ENCODE data around the gene KLF6. TPM values are rescaled to one million over a fixed set of nuclear protein-coding genes. Genes with fewer than 3 reads are reported as not detected.

The KLF6 gene
- 19.2 and 24.0 TPM in 2 replicates for total RNA-seq (2014; rRNA removed; shearing (Covaris generic))
- 43.0 and 54.0 TPM in 2 replicates for total RNA-seq (2022)
- Bru-seq, nascent RNA = percentile 98 among the genes with signal in this experiment
- BruChase-seq, experiment 1, labeled RNA remaining after a 6-hour chase = percentile 64 among the genes with signal in this experiment
- percentile 78 among the genes with signal in this experiment for BruChase-seq, experiment 2, labeled RNA remaining after a 2-hour chase
- long read RNA-seq, full-length matches to known transcripts = 84 of 111 reads
- long read RNA-seq, partial matches to known transcripts = 3 of 111 reads
- long read RNA-seq, other reads (novel, unspliced or antisense) = 24 of 111 reads

DNA sequence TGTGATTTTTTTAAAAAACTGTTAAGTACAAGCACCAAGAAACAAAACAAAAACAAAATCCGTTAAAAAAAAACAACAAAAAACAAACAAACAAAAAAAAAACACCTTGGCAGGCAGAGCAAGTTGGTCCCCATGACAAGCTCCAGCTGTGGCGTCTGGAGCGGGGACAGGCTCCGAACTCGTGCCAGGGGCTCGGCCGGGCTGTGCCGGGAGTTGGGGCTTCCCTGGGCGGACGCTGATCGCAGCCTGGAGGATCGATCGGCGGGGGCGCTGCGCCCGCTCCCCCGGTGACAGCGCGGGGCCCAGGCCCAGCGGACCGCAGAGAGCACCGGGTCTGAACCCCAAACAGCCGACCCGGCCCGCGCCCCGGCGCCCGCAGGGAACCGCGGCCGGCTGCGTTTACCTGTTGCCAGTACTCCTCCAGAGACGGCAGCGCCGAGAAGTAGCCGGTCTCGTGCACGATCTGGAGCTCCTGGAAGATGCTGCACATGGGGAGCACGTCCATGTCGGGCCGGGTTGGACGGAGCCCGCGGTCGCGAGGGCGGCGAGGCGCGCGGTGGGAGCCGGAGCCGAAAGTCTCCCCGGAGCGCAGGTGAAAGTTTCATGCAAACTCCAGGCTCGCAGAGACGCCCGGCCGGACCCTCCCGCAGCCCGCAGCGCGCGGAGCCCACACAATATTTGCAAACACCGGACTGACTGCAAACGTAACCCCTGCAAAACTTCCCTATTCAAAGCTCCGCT, at the start of gene KLF6:
Gene KLF6, minus strand, starts transcription at position 700 of the 741 bp plus-strand sequence. Its CDS starts 195 bp downstream, at position 505.
- intact Hi-C loops (cut with micrococcal nuclease; ENCODE audit: unreplicated experiment) = loop anchor here (1.0 to 10.0 kb wide), 4 partner anchors 22 to 350 kb away; no protein-coding TSS in a partner anchor
- H2AFZ ChIP-seq (ENCODE audit: low read length) = no peak within 1 kb of the TSS
- peaks cover 47% of the 10 kb centered on the region for H4K20me1 ChIP-seq (ENCODE audit: insufficient read depth, low read length)
- peak; percentile 53 for DNase-seq (ENCODE audit: low spot score)
- peaks cover 46% of the 10 kb centered on the region for H3K36me3 ChIP-seq (ENCODE audit: insufficient read depth, low read length)
- H3K4me1 ChIP-seq (ENCODE audit: insufficient read depth, low read length, poor library complexity, severe bottlenecking) = peaks cover 26% of the 10 kb centered on the region
- peak within 1 kb of the TSS; percentile 96 for H3K4me2 ChIP-seq (ENCODE audit: low read length)
- ChIA-PET POLR2A (interaction anchor here (0.6 to 4.0 kb wide), 23 partner anchors 10 to 346 kb away, joined by 3 to 24 read pairs (median 5); no protein-coding TSS in a partner anchor), CTCF (ENCODE audit: unreplicated experiment) (no interaction called here)
- H3K9me2 ChIP-seq (ENCODE audit: insufficient read depth, low read length) = no peaks in the 10 kb centered on the region
- H3K27ac ChIP-seq (ENCODE audit: low read depth, low read length, poor library complexity, severe bottlenecking) = peak within 1 kb of the TSS; percentile 81
- BruUV-seq (replicated peaks) = no TSS peak
- H3K9me3 ChIP-seq (ENCODE audit: low read length) = 0 out of 2 replicates have a peak, but pooled peaks cover 2% of the 10 kb centered on the region
- H3K79me2 ChIP-seq (ENCODE audit: insufficient read depth, low read depth, low read length) = peaks cover 56% of the 10 kb centered on the region
- peak within 1 kb of the TSS; percentile 94 for H3K4me3 ChIP-seq (ENCODE audit: low read depth, low read length, poor library complexity, severe bottlenecking)
- TF ChIP-seq, protein P1, sequence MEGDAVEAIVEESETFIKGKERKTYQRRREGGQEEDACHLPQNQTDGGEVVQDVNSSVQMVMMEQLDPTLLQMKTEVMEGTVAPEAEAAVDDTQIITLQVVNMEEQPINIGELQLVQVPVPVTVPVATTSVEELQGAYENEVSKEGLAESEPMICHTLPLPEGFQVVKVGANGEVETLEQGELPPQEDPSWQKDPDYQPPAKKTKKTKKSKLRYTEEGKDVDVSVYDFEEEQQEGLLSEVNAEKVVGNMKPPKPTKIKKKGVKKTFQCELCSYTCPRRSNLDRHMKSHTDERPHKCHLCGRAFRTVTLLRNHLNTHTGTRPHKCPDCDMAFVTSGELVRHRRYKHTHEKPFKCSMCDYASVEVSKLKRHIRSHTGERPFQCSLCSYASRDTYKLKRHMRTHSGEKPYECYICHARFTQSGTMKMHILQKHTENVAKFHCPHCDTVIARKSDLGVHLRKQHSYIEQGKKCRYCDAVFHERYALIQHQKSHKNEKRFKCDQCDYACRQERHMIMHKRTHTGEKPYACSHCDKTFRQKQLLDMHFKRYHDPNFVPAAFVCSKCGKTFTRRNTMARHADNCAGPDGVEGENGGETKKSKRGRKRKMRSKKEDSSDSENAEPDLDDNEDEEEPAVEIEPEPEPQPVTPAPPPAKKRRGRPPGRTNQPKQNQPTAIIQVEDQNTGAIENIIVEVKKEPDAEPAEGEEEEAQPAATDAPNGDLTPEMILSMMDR (conservative IDR thresholded peaks at IDR 0.05; ENCODE audit: low read length) = peak; percentile 55
- TF ChIP-seq EZH2phosphoT487 (IDR thresholded peaks at IDR 0.05; ENCODE audit: borderline replicate concordance, low read depth, low read length) = no peak

DNA sequence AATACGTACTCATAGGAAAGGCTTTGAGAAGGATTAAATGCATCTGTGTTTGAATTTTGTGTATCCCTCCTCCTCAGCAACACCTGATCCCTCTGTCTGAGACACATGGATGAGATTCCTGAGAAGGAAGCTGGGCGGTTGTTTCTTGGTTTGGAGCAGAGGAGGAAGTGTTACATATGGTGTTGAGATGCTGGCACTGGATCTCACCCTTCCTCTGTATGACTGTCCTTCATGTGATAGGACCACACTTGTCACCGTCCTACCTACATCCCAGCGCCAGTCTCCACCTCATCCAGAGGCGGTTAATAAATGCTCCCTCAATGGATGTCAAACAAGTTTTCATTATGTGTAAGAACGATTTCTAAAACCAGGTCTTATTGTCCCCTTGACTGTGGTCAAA, 49.4 kb upstream of the KLF6 start:
- DNase-seq (ENCODE audit: low spot score) = no peak
- Histone ChIP-seq H3K79me2 (ENCODE audit: insufficient read depth, low read depth, low read length) (no peaks in the 10 kb centered on the region), H3K4me1 (ENCODE audit: insufficient read depth, low read length, poor library complexity, severe bottlenecking) (no peaks in the 10 kb centered on the region), H3K4me3 (ENCODE audit: low read depth, low read length, poor library complexity, severe bottlenecking) (no peak overlapping the region), H3K9me3 (ENCODE audit: low read length) (no peaks in the 10 kb centered on the region), H3K9me2 (ENCODE audit: insufficient read depth, low read length) (no peaks in the 10 kb centered on the region), H3K36me3 (ENCODE audit: insufficient read depth, low read length) (no peaks in the 10 kb centered on the region), H4K20me1 (ENCODE audit: insufficient read depth, low read length) (no peaks in the 10 kb centered on the region), H3K4me2 (ENCODE audit: low read length) (no peak overlapping the region), H3K27ac (ENCODE audit: low read depth, low read length, poor library complexity, severe bottlenecking) (no peak overlapping the region), H2AFZ (ENCODE audit: low read length) (no peak overlapping the region)
- TF ChIP-seq, protein P1 (conservative IDR thresholded peaks at IDR 0.05; ENCODE audit: low read length) = no peak
- TF ChIP-seq EZH2phosphoT487 (IDR thresholded peaks at IDR 0.05; ENCODE audit: borderline replicate concordance, low read depth, low read length) = no peak
- no TSS peak for BruUV-seq (replicated peaks)
- ChIA-PET CTCF (ENCODE audit: unreplicated experiment) (no interaction called here), POLR2A (interaction anchor here (1.0 kb wide), 2 partner anchors 16 to 17 kb away, joined by 3 to 6 read pairs; no protein-coding TSS in a partner anchor)
- intact Hi-C loops (cut with micrococcal nuclease; ENCODE audit: unreplicated experiment) = no loop called here
